Muscle of leg (tissue), 11 donors: ENCODE data around the gene HAUS3. TPM values are rescaled to one million over a fixed set of nuclear protein-coding genes. Genes with fewer than 3 reads are reported as not detected.
"Not testable (repeated sequence)": the region's sequence is repeated elsewhere in the genome, so short reads cannot be mapped to it uniquely, and the experiment has no call there.

Experiments
- DNase-seq: peaks from one replicate; pipeline ENCODE4 v3.0.0; 2013
- H3K27ac ChIP-seq: one replicate; pipeline ENCODE4 v1.5.1; 2013; ENCODE audit warnings: mild to moderate bottlenecking, low read length, control low read depth
- H3K27me3 ChIP-seq: one replicate; pipeline ENCODE4 v1.6.1; 2013; ENCODE audit warnings: low read length; ENCODE audit not compliant: control insufficient read depth, insufficient read depth
- H3K36me3 ChIP-seq: one replicate; pipeline ENCODE4 v1.6.1; 2013; ENCODE audit warnings: low read length; ENCODE audit not compliant: control insufficient read depth, insufficient read depth
- H3K4me1 ChIP-seq: one replicate; pipeline ENCODE4 v1.6.1; 2013; ENCODE audit warnings: low read length; ENCODE audit not compliant: control insufficient read depth, insufficient read depth
- H3K4me3 ChIP-seq: one replicate; pipeline ENCODE4 v1.5.1; 2013; ENCODE audit warnings: low read length, control low read depth
- H3K9me3 ChIP-seq: replicated peaks from 2 replicates; pipeline ENCODE4 v1.6.1; 2013; ENCODE audit warnings: low read depth, low read length; ENCODE audit not compliant: control insufficient read depth
- WGBS: methylation state at CpG from one replicate; pipeline ENCODE4 v1.1.5; 2013; ENCODE audit warnings: missing lambda C conversion rate; ENCODE audit not compliant: insufficient coverage; 5-methylcytosine and 5-hydroxymethylcytosine counted together
- polyA plus RNA-seq, 8 donors: library from polyadenylated mRNA; unstranded; fragments of 120-200 nt; gene quantifications; one replicate each; pipeline versions ENCODE4 v1.2.1 to v1.2.3, GENCODE V29; 2013; ENCODE audit warnings: inconsistent platforms in 1 of 8, low replicate concordance in 1 of 8; ENCODE audit not compliant: insufficient read length in 8 of 8, insufficient read depth in 1 of 8
- total RNA-seq: library from RNA; stranded (reverse); fragments of 120-200 nt; gene quantifications from one replicate; pipeline ENCODE4 v1.2.4, GENCODE V29; 2013

The HAUS3 gene
- total and polyA plus RNA-seq, 9 donors = 11.5 to 15.6 (median 12.9) TPM

DNA sequence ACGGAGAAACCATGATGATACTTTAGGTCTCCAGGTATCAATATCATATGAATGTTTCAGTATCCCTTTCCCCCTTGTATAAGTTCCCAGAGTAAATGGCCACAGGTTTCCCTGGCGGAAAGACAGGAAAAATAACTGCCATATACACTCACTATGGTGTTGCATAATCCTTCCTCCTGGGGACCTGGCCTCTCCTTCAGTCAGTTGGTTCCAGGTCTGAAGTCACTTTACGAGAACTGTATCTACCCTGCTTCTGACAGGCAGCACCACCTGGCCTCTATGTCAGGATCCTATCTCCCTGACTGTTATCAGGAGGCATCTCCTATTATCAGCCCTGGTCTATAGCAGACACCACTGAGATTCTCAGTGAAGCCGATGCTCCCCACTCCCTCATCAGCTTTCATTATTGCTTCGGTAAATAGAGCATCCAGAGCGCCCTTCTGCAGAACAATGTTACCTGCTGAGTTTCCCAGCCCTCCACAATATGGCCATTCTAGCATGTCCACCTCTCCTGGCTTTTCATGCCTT, 22.6 kb downstream of the HAUS3 start:
- H3K4me3 ChIP-seq = no peak overlapping the region
- WGBS = 81% methylated on average over 6 of the region's 6 CpGs
- peaks cover 12% of the 10 kb centered on the region for H3K4me1 ChIP-seq
- H3K36me3 ChIP-seq = peaks cover 4% of the 10 kb centered on the region
- no peaks in the 10 kb centered on the region for H3K27me3 ChIP-seq
- H3K9me3 ChIP-seq = no peaks in the 10 kb centered on the region
- no peak for DNase-seq
- H3K27ac ChIP-seq = no peak overlapping the region

GRCh38 chr4:2218436-2218835, 23.5 kb downstream of the HAUS3 start:
- Histone ChIP-seq H3K36me3 (peaks cover 3% of the 10 kb centered on the region), H3K4me1 (peaks cover 12% of the 10 kb centered on the region), H3K9me3 (no peaks in the 10 kb centered on the region), H3K4me3 (no peak overlapping the region), H3K27ac (no peak overlapping the region), H3K27me3 (no peaks in the 10 kb centered on the region)
- WGBS = no CpG with 5 or more reads among the region's 1 CpG
- no peak for DNase-seq

GRCh38 chr4:2217726-2218125, 24.2 kb downstream of the HAUS3 start:
- no peak for DNase-seq
- 73% methylated on average over 1 of the region's 3 CpGs for WGBS
- Histone ChIP-seq H3K4me3 (no peak overlapping the region), H3K9me3 (no peaks in the 10 kb centered on the region), H3K4me1 (peaks cover 7% of the 10 kb centered on the region), H3K27me3 (no peaks in the 10 kb centered on the region), H3K27ac (no peak overlapping the region), H3K36me3 (no peaks in the 10 kb centered on the region)

GRCh38 chr4:2212831-2213230, 29.1 kb downstream of the HAUS3 start:
- Histone ChIP-seq H3K9me3 (no peaks in the 10 kb centered on the region), H3K4me1 (no peaks in the 10 kb centered on the region), H3K27ac (no peak overlapping the region), H3K36me3 (no peaks in the 10 kb centered on the region), H3K4me3 (no peak overlapping the region), H3K27me3 (no peaks in the 10 kb centered on the region)
- no CpG with 5 or more reads among the region's 1 CpG for WGBS
- DNase-seq = no peak

DNA sequence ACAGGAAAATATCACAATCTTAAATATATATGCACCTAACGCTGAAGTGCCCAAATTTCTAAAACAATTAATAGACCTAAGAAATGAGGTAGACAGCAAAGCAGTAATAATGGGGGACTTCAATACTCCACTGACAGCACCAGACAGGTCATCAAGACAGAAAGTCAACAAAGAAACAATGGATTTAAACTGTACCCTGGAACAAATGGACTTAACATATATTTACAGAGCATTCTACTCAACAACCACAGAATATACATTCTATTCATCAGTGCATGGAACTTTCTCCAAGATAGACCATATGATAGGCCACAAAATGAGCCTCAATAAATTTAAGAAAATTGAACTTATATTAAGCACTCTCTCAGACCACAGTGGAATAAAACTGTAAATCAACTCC, 39.1 kb downstream of the HAUS3 start:
- not testable (repeated sequence) for H3K27me3 ChIP-seq, H3K36me3 ChIP-seq, H3K4me3 ChIP-seq, H3K4me1 ChIP-seq, H3K9me3 ChIP-seq, DNase-seq, H3K27ac ChIP-seq
- no CpG with 5 or more reads among the region's 1 CpG for WGBS

- WGBS = no CpG with 5 or more reads among the region's 4 CpGs
- DNase-seq = no peak
- no peak overlapping the region for H3K27ac ChIP-seq
- H3K27me3 ChIP-seq = no peaks in the 10 kb centered on the region
- no peak overlapping the region for H3K4me3 ChIP-seq
- no peaks in the 10 kb centered on the region for H3K36me3 ChIP-seq
- H3K9me3 ChIP-seq = no peaks in the 10 kb centered on the region
- no peaks in the 10 kb centered on the region for H3K4me1 ChIP-seq
Observed at GRCh38 chr4:2194496-2194895, 47.4 kb downstream of the HAUS3 start.

GRCh38 chr4:2193326-2193725, 48.6 kb downstream of the HAUS3 start:
- 85% methylated on average over 4 of the region's 7 CpGs for WGBS
- Histone ChIP-seq H3K4me1 (no peaks in the 10 kb centered on the region), H3K36me3 (no peaks in the 10 kb centered on the region), H3K9me3 (no peaks in the 10 kb centered on the region), H3K4me3 (no peak overlapping the region), H3K27ac (no peak overlapping the region), H3K27me3 (no peaks in the 10 kb centered on the region)
- no peak for DNase-seq

GRCh38 chr4:2186865-2187172, 55.1 kb downstream of the HAUS3 start:
- H3K4me1 ChIP-seq = no peaks in the 10 kb centered on the region
- H3K4me3 ChIP-seq = no peak overlapping the region
- DNase-seq = no peak
- peaks cover 8% of the 10 kb centered on the region for H3K9me3 ChIP-seq
- H3K36me3 ChIP-seq = no peaks in the 10 kb centered on the region
- H3K27ac ChIP-seq = no peak overlapping the region
- H3K27me3 ChIP-seq = no peaks in the 10 kb centered on the region

DNA sequence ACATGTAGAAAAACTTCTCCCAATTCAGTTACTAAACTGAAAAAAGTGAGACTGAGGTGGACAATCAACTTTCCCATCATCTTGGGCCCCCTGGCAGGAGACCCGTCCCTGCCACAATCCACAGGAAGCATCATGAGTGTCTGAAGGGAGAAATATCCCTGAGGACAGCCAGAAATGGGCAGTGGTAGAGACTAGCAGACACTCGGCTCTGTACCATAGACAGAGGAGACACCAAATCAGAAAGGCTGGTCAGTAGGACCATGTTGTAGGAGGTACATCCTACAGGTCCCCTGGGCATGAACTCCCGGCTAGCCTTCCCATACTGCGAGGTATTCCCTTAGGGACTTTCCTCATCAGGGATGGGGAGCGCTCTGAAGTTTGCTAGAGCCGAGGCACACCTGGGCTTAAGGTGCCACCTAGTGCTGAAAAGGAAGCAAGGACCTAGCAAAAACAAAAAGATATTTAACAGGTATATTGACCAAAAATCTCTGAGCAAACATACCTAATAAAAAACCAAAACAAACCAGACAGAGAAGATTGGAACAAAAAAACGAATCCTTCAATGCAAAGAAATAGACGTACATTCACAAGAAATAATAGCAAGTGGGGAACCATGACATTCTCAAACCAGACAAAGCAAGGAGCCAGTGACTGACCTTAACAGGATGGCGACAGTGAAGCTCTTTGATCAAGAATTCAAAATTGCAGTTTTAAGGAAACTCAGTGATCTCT, 55.6 kb downstream of the HAUS3 start:
- 26% methylated on average over 4 of the region's 9 CpGs for WGBS
- H3K4me1 ChIP-seq = no peaks in the 10 kb centered on the region
- peaks cover 8% of the 10 kb centered on the region for H3K9me3 ChIP-seq
- H3K36me3 ChIP-seq = no peaks in the 10 kb centered on the region
- H3K27ac ChIP-seq = no peak overlapping the region
- no peak overlapping the region for H3K4me3 ChIP-seq
- no peaks in the 10 kb centered on the region for H3K27me3 ChIP-seq
- DNase-seq = no peak

DNA sequence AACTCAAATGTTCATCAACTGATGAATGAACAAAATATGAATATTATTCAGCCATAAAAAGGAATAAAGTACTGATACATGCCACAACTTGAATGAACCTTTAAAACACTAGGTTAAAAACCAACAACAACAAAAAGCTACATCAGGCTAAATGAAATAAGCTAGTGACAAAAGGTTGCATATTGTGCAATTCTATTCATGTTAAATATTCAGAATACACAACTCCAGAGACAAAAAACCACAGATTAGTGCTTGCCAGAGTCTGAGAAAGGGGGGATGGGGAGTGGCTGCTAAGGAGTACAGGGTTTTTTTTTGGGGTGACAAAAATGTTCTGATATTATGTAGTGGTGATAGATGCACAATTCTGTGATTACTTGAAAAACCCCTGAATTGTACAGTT, 58.5 kb downstream of the HAUS3 start:
- H3K4me3 ChIP-seq = no peak overlapping the region
- H3K27me3 ChIP-seq = no peaks in the 10 kb centered on the region
- no peaks in the 10 kb centered on the region for H3K4me1 ChIP-seq
- H3K27ac ChIP-seq = no peak overlapping the region
- peaks cover 8% of the 10 kb centered on the region for H3K9me3 ChIP-seq
- DNase-seq = no peak
- no peaks in the 10 kb centered on the region for H3K36me3 ChIP-seq

- H3K9me3 ChIP-seq = peaks cover 8% of the 10 kb centered on the region
- no peak for DNase-seq
- H3K4me3 ChIP-seq = no peak overlapping the region
- H3K4me1 ChIP-seq = no peaks in the 10 kb centered on the region
- H3K36me3 ChIP-seq = no peaks in the 10 kb centered on the region
- WGBS = no CpG with 5 or more reads among the region's 3 CpGs
- H3K27me3 ChIP-seq = no peaks in the 10 kb centered on the region
- H3K27ac ChIP-seq = no peak overlapping the region
Observed at GRCh38 chr4:2182994-2183393, 58.9 kb downstream of the HAUS3 start.
